Measurements from ENCODE around the gene PRRX2. TPM values are rescaled to one million over a fixed set of nuclear protein-coding genes. Genes with fewer than 3 reads are reported as not detected.

Gene PRRX2
- total and polyA plus RNA-seq, 12 donors, result 0.21 to 3.0 (median 0.45) TPM

DNA sequence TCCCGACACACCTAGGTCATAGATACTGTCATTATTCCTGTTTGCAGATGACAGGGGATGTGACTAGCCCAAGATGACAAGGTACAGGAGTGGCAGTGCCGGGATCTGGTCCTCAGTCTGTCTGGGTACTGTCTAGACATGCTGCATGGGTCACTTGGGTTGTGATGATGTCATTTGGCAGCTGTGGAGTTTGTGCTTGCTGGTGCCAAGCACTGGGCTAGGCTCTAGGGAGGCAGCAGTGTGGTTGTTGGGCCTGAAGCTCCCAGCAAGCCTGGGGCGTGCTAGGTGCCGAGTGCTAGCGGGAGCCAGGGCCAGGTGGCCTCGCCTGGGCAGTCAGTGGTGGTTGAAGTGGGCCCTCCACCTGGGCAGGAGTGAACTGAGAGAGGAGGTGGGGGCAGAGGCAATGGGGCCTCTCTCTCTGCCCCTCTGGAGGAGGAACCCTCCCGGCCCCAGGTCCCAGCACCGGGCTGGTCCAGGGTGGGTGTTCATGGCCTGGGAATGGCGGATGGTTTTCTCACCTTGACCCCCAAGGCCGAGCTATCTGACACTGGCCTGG lies 14.7 kb upstream of the PRRX2 start:
- Histone ChIP-seq H3K27ac (no peak overlapping the region), H3K4me1 (peaks cover 0 to 11% (median 0%) of the 10 kb centered on the region in 9 donors), H3K27me3 (no peaks in the 10 kb centered on the region), H3K9me3 (no peaks in the 10 kb centered on the region), H3K36me3 (no peaks in the 10 kb centered on the region), H3K4me3 (no peak overlapping the region)
- ATAC-seq, result no peak
- intact Hi-C loops (cut with DNase I), result loop anchor here in 1 of 10 donors (5.0 kb wide), 1 partner anchor 67 kb away; no protein-coding TSS in a partner anchor
- 92 to 96% methylated on average over 10 of the region's 10 CpGs for WGBS, 2 donors
- no peak for DNase-seq
- TF ChIP-seq, protein P1, sequence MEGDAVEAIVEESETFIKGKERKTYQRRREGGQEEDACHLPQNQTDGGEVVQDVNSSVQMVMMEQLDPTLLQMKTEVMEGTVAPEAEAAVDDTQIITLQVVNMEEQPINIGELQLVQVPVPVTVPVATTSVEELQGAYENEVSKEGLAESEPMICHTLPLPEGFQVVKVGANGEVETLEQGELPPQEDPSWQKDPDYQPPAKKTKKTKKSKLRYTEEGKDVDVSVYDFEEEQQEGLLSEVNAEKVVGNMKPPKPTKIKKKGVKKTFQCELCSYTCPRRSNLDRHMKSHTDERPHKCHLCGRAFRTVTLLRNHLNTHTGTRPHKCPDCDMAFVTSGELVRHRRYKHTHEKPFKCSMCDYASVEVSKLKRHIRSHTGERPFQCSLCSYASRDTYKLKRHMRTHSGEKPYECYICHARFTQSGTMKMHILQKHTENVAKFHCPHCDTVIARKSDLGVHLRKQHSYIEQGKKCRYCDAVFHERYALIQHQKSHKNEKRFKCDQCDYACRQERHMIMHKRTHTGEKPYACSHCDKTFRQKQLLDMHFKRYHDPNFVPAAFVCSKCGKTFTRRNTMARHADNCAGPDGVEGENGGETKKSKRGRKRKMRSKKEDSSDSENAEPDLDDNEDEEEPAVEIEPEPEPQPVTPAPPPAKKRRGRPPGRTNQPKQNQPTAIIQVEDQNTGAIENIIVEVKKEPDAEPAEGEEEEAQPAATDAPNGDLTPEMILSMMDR (IDR thresholded peaks at IDR 0.05), result no peak

DNA sequence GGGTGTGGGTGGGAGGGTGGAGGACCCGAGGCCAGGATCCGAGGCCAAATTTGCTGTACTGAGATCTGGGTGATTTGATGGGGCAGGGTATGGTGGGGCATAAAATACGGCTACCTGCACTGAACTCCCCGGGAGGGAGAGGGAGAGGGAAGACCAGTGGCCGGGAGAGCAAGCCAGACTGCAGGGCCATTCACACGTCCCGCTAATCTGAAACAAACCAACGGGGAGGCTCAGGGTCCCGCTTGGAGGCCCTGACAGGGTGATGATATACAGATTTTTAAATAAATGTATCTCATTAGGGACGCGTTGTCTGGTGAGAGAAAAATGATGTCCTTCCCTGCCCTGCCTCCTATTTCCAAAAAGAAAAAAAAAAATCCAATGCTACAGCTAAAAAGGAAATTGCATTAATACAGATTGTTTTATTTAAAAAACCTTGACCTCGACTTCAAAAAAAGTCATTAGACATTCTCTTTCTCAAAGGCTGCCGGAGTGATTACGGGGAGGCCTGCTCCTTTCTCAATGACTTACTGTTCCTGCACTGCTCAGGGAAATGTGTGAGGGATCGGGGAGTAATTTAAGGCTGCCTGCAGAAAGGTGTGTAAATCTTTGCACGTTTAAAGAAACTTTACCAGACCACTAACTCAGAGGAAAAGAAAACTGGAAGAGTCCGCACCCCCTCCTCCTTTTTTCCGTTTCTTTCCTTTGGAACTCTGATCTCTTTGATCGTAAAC lies 11.5 kb upstream of the PRRX2 start:
- no peak for DNase-seq
- intact Hi-C loops (cut with DNase I), result loop anchor here in 1 of 10 donors (5.0 kb wide), 1 partner anchor 63 kb away; no protein-coding TSS in a partner anchor
- no peaks in the 10 kb centered on the region for H3K36me3 ChIP-seq
- no peaks in the 10 kb centered on the region for H3K9me3 ChIP-seq
- H3K4me3 ChIP-seq, result no peak overlapping the region
- 46 to 47% methylated on average over 19 of the region's 19 CpGs for WGBS, 2 donors
- peak overlapping the region in 1 of 10 donors; percentile 3 for H3K27ac ChIP-seq
- ATAC-seq, result no peak
- TF ChIP-seq, protein P1 (IDR thresholded peaks at IDR 0.05), result no peak
- H3K27me3 ChIP-seq, result peaks cover 0 to 2% (median 0%) of the 10 kb centered on the region in 7 donors
- H3K4me1 ChIP-seq, result peaks cover 0 to 11% (median 0%) of the 10 kb centered on the region in 9 donors

DNA sequence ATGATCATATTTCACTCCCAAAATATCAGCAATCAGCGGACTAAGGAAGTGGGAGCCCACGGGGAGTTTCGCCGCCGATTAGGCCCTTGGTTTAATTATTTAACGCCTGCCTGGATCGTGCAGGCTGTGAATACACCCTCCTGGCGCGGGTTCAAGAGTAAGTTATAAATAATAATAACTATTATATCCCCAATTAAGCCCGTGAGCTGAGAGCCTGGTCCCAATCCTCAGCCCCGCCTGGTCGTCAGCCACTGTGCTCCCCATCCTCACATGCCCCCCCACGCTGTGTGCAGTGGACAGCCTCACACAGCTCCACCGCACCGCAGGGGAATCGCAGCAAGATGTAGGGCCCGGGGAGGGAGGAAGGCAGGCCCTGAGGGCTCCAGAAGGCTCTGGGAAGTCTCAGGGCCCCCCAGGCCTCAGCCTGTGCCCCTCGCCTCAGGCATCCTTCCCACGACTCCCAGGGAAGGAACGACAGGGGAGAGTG lies 10.8 kb upstream of the PRRX2 start:
- Histone ChIP-seq H3K9me3 (no peaks in the 10 kb centered on the region), H3K4me3 (no peak overlapping the region), H3K27me3 (peaks cover 0 to 5% (median 0%) of the 10 kb centered on the region in 7 donors), H3K27ac (peak overlapping the region in 1 of 10 donors; percentile 3), H3K4me1 (peaks cover 0 to 11% (median 0%) of the 10 kb centered on the region in 9 donors), H3K36me3 (no peaks in the 10 kb centered on the region)
- TF ChIP-seq, protein P1 (IDR thresholded peaks at IDR 0.05), result no peak
- intact Hi-C loops (cut with DNase I), result loop anchor here in 1 of 10 donors (5.0 kb wide), 1 partner anchor 63 kb away; no protein-coding TSS in a partner anchor
- DNase-seq, result no peak
- ATAC-seq, result peak in 1 of 8 donors; percentile 24
- WGBS, 2 donors, result 34 to 52% methylated on average over 20 of the region's 20 CpGs

DNA sequence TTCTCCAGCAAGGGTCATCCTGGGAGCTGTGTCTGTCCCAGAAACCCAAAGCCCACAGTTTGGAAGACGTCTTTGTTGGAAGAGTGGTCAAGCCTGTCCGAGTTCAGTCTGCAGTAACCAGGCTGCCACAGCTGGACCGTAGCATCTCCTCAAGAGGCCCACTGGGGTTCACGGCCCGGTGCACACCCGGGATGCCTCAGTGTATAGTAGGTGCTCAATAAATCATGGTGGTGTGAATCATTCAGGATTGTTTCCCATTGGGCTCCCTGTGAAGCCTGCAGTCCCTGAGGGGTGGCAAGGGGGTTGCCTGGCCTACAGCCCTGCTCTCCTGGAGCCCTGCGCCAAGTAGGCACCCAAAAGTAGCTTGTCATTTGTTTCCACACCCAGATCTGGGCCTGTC lies 10.3 kb upstream of the PRRX2 start:
- Histone ChIP-seq H3K4me3 (no peak overlapping the region), H3K4me1 (peaks cover 0 to 11% (median 0%) of the 10 kb centered on the region in 9 donors), H3K36me3 (no peaks in the 10 kb centered on the region), H3K9me3 (no peaks in the 10 kb centered on the region), H3K27ac (no peak overlapping the region), H3K27me3 (peaks cover 0 to 5% (median 0%) of the 10 kb centered on the region in 7 donors)
- DNase-seq, result no peak
- no peak for ATAC-seq
- intact Hi-C loops (cut with DNase I), result no loop called here
- TF ChIP-seq, protein P1 (IDR thresholded peaks at IDR 0.05), result no peak
- 94 to 95% methylated on average over 7 of the region's 7 CpGs for WGBS, 2 donors
